ENCODE data around the gene DCAF8.

- TF ChIP-seq CTCF (IDR thresholded peaks at IDR 0.05) = no peak
- no peak for TF ChIP-seq POLR2A (IDR thresholded peaks at IDR 0.05)
Measured at GRCh38 chr1:160238408-160238807, 23.9 kb downstream of the DCAF8 start.

All from prostate gland (tissue), 2 donors.